GM12878 (cell line): ENCODE results near the gene RAB22A. TPM values are rescaled to one million over a fixed set of nuclear protein-coding genes. Genes with fewer than 3 reads are reported as not detected.

ENCODE experiments used
- ATAC-seq: fragments of 200-7000 bp; cut with Tn5 transposase; 3 replicates; pipeline ENCODE4 v1.9.1; 2020; ENCODE audit warnings: mild to moderate bottlenecking, moderate library complexity
- BruUV-seq: library from RNA; stranded (reverse); fragments of 400-500 nt; replicated peaks from 2 replicates; lab custom pipeline; 2021; lab: Mats Ljungman, UMichigan
- CTCF ChIA-PET: fragments of 300-600 bp; sonication (Branson Sonifier 250); formaldehyde crosslinking; extraction: SDS; loops from one replicate; lab custom pipeline; 2021; ENCODE audit warnings: inconsistent platforms; lab: Yijun Ruan, JAX
- POLR2A ChIA-PET: fragments of 350-600 bp; formaldehyde crosslinking; extraction: SDS; loops from one replicate; lab custom pipeline; 2021; ENCODE audit warnings: inconsistent platforms; lab: Charles Lee
- RAD21 ChIA-PET: fragments of 300-600 bp; sonication (Branson Sonifier 250); formaldehyde crosslinking; loops from one replicate; lab custom pipeline; 2023; ENCODE audit warnings: antibody characterized with exemption; ENCODE audit not compliant: unreplicated experiment; lab: Charles Lee
- SMC1A ChIA-PET: fragments of 300-600 bp; sonication (Branson Sonifier 250); formaldehyde crosslinking; loops from one replicate; lab custom pipeline; 2023; ENCODE audit not compliant: unreplicated experiment, uncharacterized antibody; lab: Charles Lee
- DNase-seq: peaks from one replicate; pipeline ENCODE4 v3.0.0-alpha.2; 2011; ENCODE audit warnings: low read depth, low spot score
- FAIRE-seq: peaks from 3 replicates; lab custom pipeline; 2011; peaks lifted over from hg19 to GRCh38; lab: Jason Lieb, UNC
- H2AFZ ChIP-seq: 2 replicates; pipeline ENCODE4 v1.6.0; 2011; ENCODE audit warnings: low read depth, low read length, control low read depth; ENCODE audit not compliant: control insufficient read depth
- H3K27ac ChIP-seq: 2 replicates; pipeline ENCODE4 v1.5.1; 2011; ENCODE audit warnings: control low read depth; ENCODE audit not compliant: control insufficient read depth, insufficient read depth
- H3K27me3 ChIP-seq, 2 experiments: replicated peaks in 1 of 2; 2 replicates each; pipeline versions ENCODE4 v1.6.0 to v1.6.1; 2011; ENCODE audit warnings: low read length in 1 of 2; ENCODE audit not compliant: control insufficient read depth in 2 of 2, insufficient read depth in 2 of 2
- H3K36me3 ChIP-seq, 2 experiments: 2 replicates each; pipeline ENCODE4 v1.5.1; 2011; ENCODE audit warnings: low read length in 1 of 2; ENCODE audit not compliant: control insufficient read depth in 2 of 2, insufficient read depth in 2 of 2
- H3K4me1 ChIP-seq: 2 replicates; pipeline ENCODE4 v1.6.1; 2011; ENCODE audit warnings: mild to moderate bottlenecking, low read length, moderate library complexity, mixed read lengths; ENCODE audit not compliant: control insufficient read depth, insufficient read depth
- H3K4me2 ChIP-seq: 2 replicates; pipeline ENCODE4 v1.6.0; 2011; ENCODE audit warnings: control low read depth; ENCODE audit not compliant: control insufficient read depth, insufficient read depth
- H3K4me3 ChIP-seq: fragments of 200-600 bp; sonication (generic); 2 replicates; pipeline ENCODE4 v1.5.1; 2016
- H3K79me2 ChIP-seq: 2 replicates; pipeline ENCODE4 v1.6.0; 2011; ENCODE audit warnings: low read length; ENCODE audit not compliant: control insufficient read depth, insufficient read depth
- H3K9ac ChIP-seq: 2 replicates; pipeline ENCODE4 v1.8.0; 2011; ENCODE audit warnings: low read length, control low read depth, mixed read lengths; ENCODE audit not compliant: control insufficient read depth, insufficient read depth
- H3K9me3 ChIP-seq: replicated peaks from 3 replicates; pipeline ENCODE4 v1.5.1; 2011; ENCODE audit warnings: mild to moderate bottlenecking, low read length; ENCODE audit not compliant: control insufficient read depth, insufficient read depth
- H4K20me1 ChIP-seq: 2 replicates; pipeline ENCODE4 v1.6.0; 2011; ENCODE audit not compliant: control insufficient read depth, insufficient read depth
- ATF2 ChIP-seq: IDR thresholded peaks from 2 replicates; pipeline ENCODE4 v1.6.1; 2012; ENCODE audit warnings: low read length, inconsistent platforms
- FOXM1 ChIP-seq: IDR thresholded peaks from 2 replicates; pipeline ENCODE4 v1.6.1; 2012; ENCODE audit warnings: low read depth, mild to moderate bottlenecking, inconsistent platforms, low read length, moderate library complexity
- GABPA ChIP-seq: IDR thresholded peaks from 2 replicates; pipeline ENCODE4 v1.6.1; 2014; ENCODE audit warnings: antibody characterized with exemption, low read depth, mild to moderate bottlenecking, inconsistent platforms
- LARP7 ChIP-seq: fragments of 450-650 bp; IDR thresholded peaks from 2 replicates; pipeline ENCODE4 v1.6.1; 2017; ENCODE audit warnings: mild to moderate bottlenecking
- RAD51 ChIP-seq: fragments of 450-650 bp; IDR thresholded peaks from 2 replicates; pipeline ENCODE4 v1.6.1; 2016; ENCODE audit warnings: moderate library complexity, mild to moderate bottlenecking, inconsistent platforms
- RCOR1 ChIP-seq: conservative IDR thresholded peaks from 2 replicates; pipeline ENCODE4 v1.6.1; 2012; ENCODE audit warnings: low read depth, low read length, improper control_type of control experiment
- SIX5 ChIP-seq: IDR thresholded peaks from 2 replicates; pipeline ENCODE4 v1.6.1; 2011; ENCODE audit warnings: mild to moderate bottlenecking, low read depth, low read length, moderate library complexity; ENCODE audit not compliant: severe bottlenecking
- SKIL ChIP-seq: fragments of 450-650 bp; IDR thresholded peaks from 2 replicates; pipeline ENCODE4 v1.6.1; 2017; ENCODE audit warnings: mild to moderate bottlenecking, low read depth, inconsistent platforms; ENCODE audit not compliant: poor library complexity, severe bottlenecking
- ZNF384 ChIP-seq: IDR thresholded peaks from 2 replicates; pipeline ENCODE4 v1.6.1; 2012; ENCODE audit warnings: low read depth, mild to moderate bottlenecking, low read length, improper control_type of control experiment, borderline replicate concordance
- ZNF622 ChIP-seq: fragments of 450-650 bp; IDR thresholded peaks from 2 replicates; pipeline ENCODE4 v1.6.1; 2017; ENCODE audit warnings: mild to moderate bottlenecking, inconsistent platforms
- WGBS: methylation state at CpG from one replicate; pipeline ENCODE4 v1.1.6; 2016; ENCODE audit warnings: low lambda C conversion rate; ENCODE audit not compliant: insufficient replicate concordance, insufficient coverage; ENCODE audit errors: missing lambda C conversion rate; 5-methylcytosine and 5-hydroxymethylcytosine counted together
- in situ Hi-C: fragments of 300-500 bp; cut with MboI; formaldehyde crosslinking; loops from 9 replicates; pipeline ENCODE4 v1.14.3; 2018; ENCODE audit warnings: mixed read lengths
- intact Hi-C: fragments of 100-400 bp; cut with micrococcal nuclease; formaldehyde crosslinking; loops from one replicate; pipeline ENCODE4 v1.14.2; 2022; ENCODE audit not compliant: unreplicated experiment
- polyA plus RNA-seq, 11 experiments: library from polyadenylated mRNA; depleted of rRNA in 4 of 11; unstranded in 6 of 11; stranded (reverse) in 5 of 11; fragments of >200 nt; fragmentation: Nextera tagmentation in 4 of 11; fragmentation: Illumina TruSeq in 1 of 11; extraction: Ambion mirVana in 4 of 11; extraction: Trizol in 1 of 11; gene quantifications; 1 replicate in 1 of 11; 2 replicates in 10 of 11; pipeline versions ENCODE4 v1.2.1 to v1.2.3, GENCODE V29; 2011 to 2016; ENCODE audit warnings: inconsistent platforms in 2 of 11, missing spikeins in 2 of 11, low read depth in 1 of 11
- total RNA-seq, 4 experiments: library from RNA; depleted of rRNA in 3 of 4; stranded (reverse); fragments of >200 nt in 3 of 4; fragmentation: Illumina TruSeq in 1 of 4; extraction: Trizol in 1 of 4; gene quantifications; 2 replicates each; pipeline versions ENCODE4 v1.2.1 to v1.2.3, GENCODE V29; 2013 to 2021
- TF ChIP-seq, protein P1 (sequence below): IDR thresholded peaks from 2 replicates; pipeline ENCODE4 v1.6.1; 2011; ENCODE audit warnings: low read depth, low read length, improper control_type of control experiment, borderline replicate concordance
- TF ChIP-seq, protein P2 (sequence below): fragments of 450-650 bp; IDR thresholded peaks from 2 replicates; pipeline ENCODE4 v1.6.1; 2017; ENCODE audit warnings: mild to moderate bottlenecking, moderate library complexity
- TF ChIP-seq, protein P3 (sequence below): IDR thresholded peaks from 2 replicates; pipeline ENCODE4 v1.6.1; 2011; ENCODE audit warnings: borderline replicate concordance, low read depth, mild to moderate bottlenecking, moderate library complexity, low read length; ENCODE audit not compliant: insufficient read depth, poor library complexity, severe bottlenecking

RAB22A gene
- total and polyA plus RNA-seq, 10 of the 15 experiments (the other 5 are each of a cell fraction or from before 2014, with no cell fraction given): 2.7 to 12.0 (median 10.0) TPM

- no peaks in the 10 kb centered on the region for H3K27me3 ChIP-seq
- DNase-seq (no peak), FAIRE-seq (no peak), ATAC-seq (no peak)
- POLR2A ChIA-PET: no interaction called here
- RAD21 ChIA-PET: interaction anchor here (0.6 to 0.7 kb wide), 2 partner anchors 114 to 1104 kb away, joined by 3 to 4 read pairs; no protein-coding TSS in a partner anchor
- 95% methylated on average over 8 of the region's 8 CpGs for WGBS
- H4K20me1 ChIP-seq: no peaks in the 10 kb centered on the region
- in situ Hi-C loops (no loop called here), intact Hi-C loops (no loop called here)
- no peak overlapping the region for H3K4me2 ChIP-seq
- peaks cover 2 to 19% of the 10 kb centered on the region in 2 experiments for H3K36me3 ChIP-seq
- no peaks in the 10 kb centered on the region for H3K79me2 ChIP-seq
- no peaks in the 10 kb centered on the region for H3K4me1 ChIP-seq
- H3K9ac ChIP-seq: no peak overlapping the region
- no peak overlapping the region for H2AFZ ChIP-seq
- no peak overlapping the region for H3K4me3 ChIP-seq
- no peak overlapping the region for H3K27ac ChIP-seq
- CTCF ChIA-PET: no interaction called here
- SMC1A ChIA-PET: interaction anchor here (0.6 kb wide), 1 partner anchor 56 kb away, joined by 3 read pairs; no protein-coding TSS in a partner anchor
- BruUV-seq: no TSS peak
- H3K9me3 ChIP-seq: no peaks in the 10 kb centered on the region
- no peak for TF ChIP-seq ATF2
- TF ChIP-seq GABPA: no peak
- no peak for TF ChIP-seq SKIL
- TF ChIP-seq SIX5: no peak
- no peak for TF ChIP-seq ZNF622
- TF ChIP-seq RCOR1: no peak
- no peak for TF ChIP-seq ZNF384
- no peak for TF ChIP-seq FOXM1
- TF ChIP-seq, protein P1, sequence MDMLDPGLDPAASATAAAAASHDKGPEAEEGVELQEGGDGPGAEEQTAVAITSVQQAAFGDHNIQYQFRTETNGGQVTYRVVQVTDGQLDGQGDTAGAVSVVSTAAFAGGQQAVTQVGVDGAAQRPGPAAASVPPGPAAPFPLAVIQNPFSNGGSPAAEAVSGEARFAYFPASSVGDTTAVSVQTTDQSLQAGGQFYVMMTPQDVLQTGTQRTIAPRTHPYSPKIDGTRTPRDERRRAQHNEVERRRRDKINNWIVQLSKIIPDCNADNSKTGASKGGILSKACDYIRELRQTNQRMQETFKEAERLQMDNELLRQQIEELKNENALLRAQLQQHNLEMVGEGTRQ: no peak
- TF ChIP-seq, protein P2, sequence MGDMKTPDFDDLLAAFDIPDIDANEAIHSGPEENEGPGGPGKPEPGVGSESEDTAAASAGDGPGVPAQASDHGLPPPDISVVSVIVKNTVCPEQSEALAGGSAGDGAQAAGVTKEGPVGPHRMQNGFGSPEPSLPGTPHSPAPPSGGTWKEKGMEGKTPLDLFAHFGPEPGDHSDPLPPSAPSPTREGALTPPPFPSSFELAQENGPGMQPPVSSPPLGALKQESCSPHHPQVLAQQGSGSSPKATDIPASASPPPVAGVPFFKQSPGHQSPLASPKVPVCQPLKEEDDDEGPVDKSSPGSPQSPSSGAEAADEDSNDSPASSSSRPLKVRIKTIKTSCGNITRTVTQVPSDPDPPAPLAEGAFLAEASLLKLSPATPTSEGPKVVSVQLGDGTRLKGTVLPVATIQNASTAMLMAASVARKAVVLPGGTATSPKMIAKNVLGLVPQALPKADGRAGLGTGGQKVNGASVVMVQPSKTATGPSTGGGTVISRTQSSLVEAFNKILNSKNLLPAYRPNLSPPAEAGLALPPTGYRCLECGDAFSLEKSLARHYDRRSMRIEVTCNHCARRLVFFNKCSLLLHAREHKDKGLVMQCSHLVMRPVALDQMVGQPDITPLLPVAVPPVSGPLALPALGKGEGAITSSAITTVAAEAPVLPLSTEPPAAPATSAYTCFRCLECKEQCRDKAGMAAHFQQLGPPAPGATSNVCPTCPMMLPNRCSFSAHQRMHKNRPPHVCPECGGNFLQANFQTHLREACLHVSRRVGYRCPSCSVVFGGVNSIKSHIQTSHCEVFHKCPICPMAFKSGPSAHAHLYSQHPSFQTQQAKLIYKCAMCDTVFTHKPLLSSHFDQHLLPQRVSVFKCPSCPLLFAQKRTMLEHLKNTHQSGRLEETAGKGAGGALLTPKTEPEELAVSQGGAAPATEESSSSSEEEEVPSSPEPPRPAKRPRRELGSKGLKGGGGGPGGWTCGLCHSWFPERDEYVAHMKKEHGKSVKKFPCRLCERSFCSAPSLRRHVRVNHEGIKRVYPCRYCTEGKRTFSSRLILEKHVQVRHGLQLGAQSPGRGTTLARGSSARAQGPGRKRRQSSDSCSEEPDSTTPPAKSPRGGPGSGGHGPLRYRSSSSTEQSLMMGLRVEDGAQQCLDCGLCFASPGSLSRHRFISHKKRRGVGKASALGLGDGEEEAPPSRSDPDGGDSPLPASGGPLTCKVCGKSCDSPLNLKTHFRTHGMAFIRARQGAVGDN: no peak
- TF ChIP-seq RAD51: no peak
- TF ChIP-seq LARP7: no peak
- TF ChIP-seq, protein P3, sequence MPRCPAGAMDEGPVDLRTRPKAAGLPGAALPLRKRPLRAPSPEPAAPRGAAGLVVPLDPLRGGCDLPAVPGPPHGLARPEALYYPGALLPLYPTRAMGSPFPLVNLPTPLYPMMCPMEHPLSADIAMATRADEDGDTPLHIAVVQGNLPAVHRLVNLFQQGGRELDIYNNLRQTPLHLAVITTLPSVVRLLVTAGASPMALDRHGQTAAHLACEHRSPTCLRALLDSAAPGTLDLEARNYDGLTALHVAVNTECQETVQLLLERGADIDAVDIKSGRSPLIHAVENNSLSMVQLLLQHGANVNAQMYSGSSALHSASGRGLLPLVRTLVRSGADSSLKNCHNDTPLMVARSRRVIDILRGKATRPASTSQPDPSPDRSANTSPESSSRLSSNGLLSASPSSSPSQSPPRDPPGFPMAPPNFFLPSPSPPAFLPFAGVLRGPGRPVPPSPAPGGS: no peak
Observed at GRCh38 chr20:58359441-58359840, 49.9 kb downstream of the RAB22A start.
